IMR-90 (cell line): ENCODE data around the gene GLCE. TPM values are rescaled to one million over a fixed set of nuclear protein-coding genes. Genes with fewer than 3 reads are reported as not detected.

Experiments used
- ATAC-seq: fragments of 200-7000 bp; cut with Tn5 transposase; 2 replicates; pipeline ENCODE4 v1.9.1; 2020; ENCODE audit warnings: low read depth, mild to moderate bottlenecking, moderate library complexity
- BruUV-seq: library from RNA; stranded (reverse); fragments of 400-500 nt; replicated peaks from 2 replicates; lab custom pipeline; 2021; lab: Mats Ljungman, UMichigan
- CTCF ChIA-PET: fragments of 300-600 bp; formaldehyde crosslinking; extraction: SDS; loops from one replicate; lab custom pipeline; 2021; ENCODE audit warnings: antibody characterized with exemption; lab: Yijun Ruan, JAX
- POLR2A ChIA-PET: fragments of 300-600 bp; sonication (Branson Sonifier 250); formaldehyde crosslinking; loops from one replicate; lab custom pipeline; 2022; ENCODE audit warnings: antibody characterized with exemption; ENCODE audit not compliant: unreplicated experiment; lab: Charles Lee
- DNase-seq: peaks from one replicate; pipeline ENCODE4 v3.0.0; 2013
- H2AFZ ChIP-seq: replicated peaks from 2 replicates; pipeline ENCODE3; 2013; ENCODE audit warnings: low read length, mild to moderate bottlenecking; ENCODE audit not compliant: poor library complexity
- H2AK5ac ChIP-seq: 2 replicates; pipeline ENCODE4 v1.6.1; 2013; ENCODE audit warnings: low read depth, low read length, inconsistent platforms
- H2AK9ac ChIP-seq: replicated peaks from 2 replicates; pipeline ENCODE3; 2013; ENCODE audit warnings: mild to moderate bottlenecking, low read depth, low read length, moderate library complexity; ENCODE audit not compliant: poor library complexity
- H2BK120ac ChIP-seq: 2 replicates; pipeline ENCODE4 v1.6.1; 2013; ENCODE audit warnings: low read depth, low read length, inconsistent platforms
- H2BK15ac ChIP-seq: 3 replicates; pipeline ENCODE4 v1.6.1; 2013; ENCODE audit warnings: low read depth, low read length, inconsistent platforms
- H2BK20ac ChIP-seq: 2 replicates; pipeline ENCODE4 v1.6.1; 2013; ENCODE audit warnings: low read depth, mild to moderate bottlenecking, inconsistent platforms, low read length, moderate library complexity
- H2BK5ac ChIP-seq: 2 replicates; pipeline ENCODE4 v1.6.1; 2013; ENCODE audit warnings: mild to moderate bottlenecking, low read depth, low read length, inconsistent platforms; ENCODE audit not compliant: poor library complexity, severe bottlenecking
- H3K14ac ChIP-seq: replicated peaks from 2 replicates; pipeline ENCODE4 v1.6.1; 2013; ENCODE audit warnings: low read depth, low read length, inconsistent platforms
- H3K18ac ChIP-seq: 2 replicates; pipeline ENCODE4 v1.6.1; 2013; ENCODE audit warnings: low read depth, low read length, control low read depth
- H3K23ac ChIP-seq: 2 replicates; pipeline ENCODE4 v1.6.1; 2013; ENCODE audit warnings: low read depth, low read length, inconsistent platforms
- H3K27ac ChIP-seq: 2 replicates; pipeline ENCODE4 v1.5.1; 2013; ENCODE audit warnings: mild to moderate bottlenecking, control low read depth, low read length; ENCODE audit not compliant: insufficient read depth
- H3K27me3 ChIP-seq: 2 replicates; pipeline ENCODE4 v1.6.1; 2013; ENCODE audit warnings: low read length; ENCODE audit not compliant: control insufficient read depth, insufficient read depth
- H3K36me3 ChIP-seq: 2 replicates; pipeline ENCODE4 v1.6.1; 2013; ENCODE audit warnings: low read length, mixed read lengths; ENCODE audit not compliant: control insufficient read depth, insufficient read depth
- H3K4ac ChIP-seq: 2 replicates; pipeline ENCODE4 v1.6.1; 2013; ENCODE audit warnings: low read depth, low read length, inconsistent platforms
- H3K4me1 ChIP-seq: 2 replicates; pipeline ENCODE4 v1.6.1; 2013; ENCODE audit warnings: low read length, mixed read lengths; ENCODE audit not compliant: control insufficient read depth, insufficient read depth
- H3K4me2 ChIP-seq: 2 replicates; pipeline ENCODE4 v1.6.1; 2013; ENCODE audit warnings: low read depth, mild to moderate bottlenecking, control low read depth, low read length, moderate library complexity
- H3K4me3 ChIP-seq: 2 replicates; pipeline ENCODE4 v1.5.1; 2013; ENCODE audit warnings: low read depth, mild to moderate bottlenecking, control low read depth, low read length, moderate library complexity; ENCODE audit not compliant: insufficient read depth
- H3K56ac ChIP-seq: 2 replicates; pipeline ENCODE4 v1.6.1; 2013; ENCODE audit warnings: low read length, inconsistent platforms; ENCODE audit not compliant: insufficient read depth; ENCODE audit errors: extremely low read depth
- H3K79me1 ChIP-seq, 2 experiments: 2 replicates each; pipeline ENCODE4 v1.6.1; 2013; ENCODE audit warnings: low read length in 2 of 2, inconsistent platforms in 1 of 2, low read depth in 1 of 2
- H3K9ac ChIP-seq: 2 replicates; pipeline ENCODE4 v1.6.1; 2013; ENCODE audit warnings: low read depth, low read length, control low read depth
- H3K9me1 ChIP-seq: 2 replicates; pipeline ENCODE4 v1.6.1; 2013; ENCODE audit warnings: low read length, inconsistent platforms; ENCODE audit not compliant: insufficient read depth
- H3K9me3 ChIP-seq: 2 replicates; pipeline ENCODE4 v1.6.1; 2013; ENCODE audit warnings: low read length; ENCODE audit not compliant: control insufficient read depth, insufficient read depth
- H4K20me1 ChIP-seq: 2 replicates; pipeline ENCODE4 v1.6.1; 2013; ENCODE audit warnings: low read length, inconsistent platforms; ENCODE audit not compliant: insufficient read depth
- H4K5ac ChIP-seq: 2 replicates; pipeline ENCODE4 v1.6.1; 2013; ENCODE audit warnings: mild to moderate bottlenecking, low read depth, low read length, control low read depth
- H4K8ac ChIP-seq, 2 experiments: 2 replicates each; pipeline ENCODE4 v1.6.1; 2013; ENCODE audit warnings: low read depth in 2 of 2, low read length in 2 of 2, control low read depth in 1 of 2, inconsistent platforms in 1 of 2
- H4K91ac ChIP-seq: 2 replicates; pipeline ENCODE4 v1.6.1; 2013; ENCODE audit warnings: low read depth, low read length, inconsistent platforms; ENCODE audit not compliant: insufficient read depth
- MAFK ChIP-seq: IDR thresholded peaks from 2 replicates; pipeline ENCODE4 v1.6.1; 2012; ENCODE audit warnings: low read depth, low read length, improper control_type of control experiment
- MAZ ChIP-seq: IDR thresholded peaks from 2 replicates; pipeline ENCODE4 v1.6.1; 2012; ENCODE audit warnings: low read depth, mild to moderate bottlenecking, low read length, improper control_type of control experiment, moderate library complexity, borderline replicate concordance
- POLR2A ChIP-seq: IDR thresholded peaks from 2 replicates; pipeline ENCODE4 v1.6.1; 2012; ENCODE audit warnings: mild to moderate bottlenecking, low read depth, low read length
- RAD21 ChIP-seq: IDR thresholded peaks from 2 replicates; pipeline ENCODE4 v1.6.1; 2012; ENCODE audit warnings: low read length, improper control_type of control experiment
- RCOR1 ChIP-seq: IDR thresholded peaks from 2 replicates; pipeline ENCODE4 v1.6.1; 2012; ENCODE audit warnings: mild to moderate bottlenecking, low read length, improper control_type of control experiment; ENCODE audit not compliant: insufficient replicate concordance
- RFX5 ChIP-seq: IDR thresholded peaks from 2 replicates; pipeline ENCODE4 v1.8.0; 2012; ENCODE audit warnings: low read depth, mild to moderate bottlenecking, low read length, moderate library complexity
- WGBS, 2 experiments: methylation state at CpG; one replicate each; pipeline versions ENCODE4 v1.1.5 to v1.1.7; 2013; ENCODE audit warnings: missing lambda C conversion rate in 2 of 2; ENCODE audit not compliant: insufficient read length in 1 of 2; ENCODE audit errors: extremely low coverage in 2 of 2; 5-methylcytosine and 5-hydroxymethylcytosine counted together
- dilution Hi-C: fragments of 300-500 bp; cut with HindIII; formaldehyde crosslinking; loops from one replicate; pipeline ENCODE4 v1.14.3; 2018; ENCODE audit warnings: low sequenced_read_pairs; ENCODE audit not compliant: unreplicated experiment
- in situ Hi-C: fragments of 300-500 bp; cut with MboI; formaldehyde crosslinking; loops from 3 replicates; pipeline ENCODE4 v1.14.3; 2019; ENCODE audit warnings: low sequenced_read_pairs, inconsistent platforms, mixed read lengths
- intact Hi-C: fragments of 100-400 bp; cut with micrococcal nuclease; formaldehyde crosslinking; loops from 2 replicates; pipeline ENCODE4 v1.10.0; 2022
- polyA plus RNA-seq, 3 experiments: library from polyadenylated mRNA; depleted of rRNA; stranded (reverse); fragments of >200 nt; gene quantifications; 2 replicates each; pipeline ENCODE4 v1.2.3, GENCODE V29; 2012; ENCODE audit warnings: low replicate concordance in 1 of 3
- total RNA-seq: library from RNA; depleted of rRNA; stranded (reverse); fragments of >200 nt; gene quantifications from 2 replicates; pipeline ENCODE4 v1.2.3, GENCODE V29; 2012
- TF ChIP-seq, protein P1 (sequence below): fragments of 150-350 bp; IDR thresholded peaks from 2 replicates; pipeline ENCODE4 v1.6.1; 2016; ENCODE audit warnings: low read depth, mild to moderate bottlenecking, low read length, moderate library complexity, borderline replicate concordance

Gene GLCE
- total and polyA plus RNA-seq, 2 of the 4 experiments (the other 2 are of a cell fraction), result 15.3 to 29.6 TPM

DNA sequence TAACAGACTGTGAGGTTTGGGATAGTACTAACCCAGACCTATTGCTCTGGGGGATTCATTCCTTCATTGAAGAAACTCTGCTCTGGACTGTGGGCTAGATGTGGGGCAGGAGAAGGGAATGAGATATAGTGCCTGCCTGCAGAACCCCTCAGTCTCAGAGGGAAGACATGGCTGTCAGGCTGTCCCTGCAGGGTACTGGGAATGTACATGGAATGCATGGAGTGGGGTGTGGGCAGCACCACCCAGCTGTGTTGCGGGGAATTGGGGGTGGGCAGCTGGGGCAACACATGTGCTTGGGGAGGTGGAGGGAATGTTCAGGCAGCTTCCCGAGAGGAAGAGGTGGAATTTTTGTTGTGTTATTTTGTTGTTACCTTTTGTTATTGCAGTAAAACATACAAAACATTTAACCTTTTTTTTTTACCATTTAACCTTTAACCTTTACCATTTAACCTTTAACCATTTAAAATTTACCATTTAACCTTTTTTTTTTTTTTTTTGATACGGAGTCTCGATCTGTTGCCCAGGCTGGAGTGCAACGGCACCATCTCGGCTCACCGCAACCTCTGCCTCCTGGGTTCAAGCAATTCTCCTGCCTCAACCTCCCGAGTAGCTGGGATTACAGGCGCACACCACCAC lies 145.6 kb downstream of the GLCE start:
- no peaks in the 10 kb centered on the region; the same call in 1 of the 2 replicates for H4K20me1 ChIP-seq

More for the DNA sequence above, 145.6 kb downstream of the GLCE start:
- Histone ChIP-seq H2BK120ac (peak overlapping the region; percentile 96), H2AFZ (peak overlapping the region; percentile 82), H2AK9ac (peak overlapping the region; percentile 82), H3K36me3 (no peaks in the 10 kb centered on the region), H3K27me3 (no peaks in the 10 kb centered on the region), H3K4me2 (peak overlapping the region; percentile 32; the same call in 1 of the 2 replicates), H3K4ac (peak overlapping the region; percentile 96), H3K9ac (peak overlapping the region; percentile 8; the same call in 1 of the 2 replicates), H3K4me1 (peaks cover 27% of the 10 kb centered on the region), H2BK5ac (peak overlapping the region; percentile 97), H3K18ac (peak overlapping the region; percentile 60), H3K14ac (peak overlapping the region; percentile 89), H4K8ac (peak overlapping the region; percentile 90), H3K4me3 (no peak overlapping the region), H2BK20ac (peak overlapping the region; percentile 96), H4K5ac (peak overlapping the region; percentile 27), H2BK15ac (peak overlapping the region; percentile 96; the same call in 2 of the 3 replicates), H3K56ac (peak overlapping the region; percentile 84), H3K9me1 (peaks cover 20% of the 10 kb centered on the region), H2AK5ac (peak overlapping the region; percentile 93), H3K27ac (peak overlapping the region; percentile 87), H3K79me1 (0 out of 4 replicates have a peak, but pooled peaks cover 0 to 10% of the 10 kb centered on the region in 2 experiments), H3K23ac (peak overlapping the region; percentile 91), H4K91ac (peak overlapping the region; percentile 98), H3K9me3 (no peaks in the 10 kb centered on the region)
- intact Hi-C loops (no loop called here), in situ Hi-C loops (no loop called here), dilution Hi-C loops (no loop called here)
- no CpG with 5 or more reads among the region's 9 CpGs for WGBS, 2 experiments
- POLR2A ChIA-PET, result no interaction called here
- TF ChIP-seq RCOR1 (no peak), MAZ (no peak), MAFK (no peak), RAD21 (no peak), POLR2A (no peak), RFX5 (no peak)
- TF ChIP-seq, protein P1, sequence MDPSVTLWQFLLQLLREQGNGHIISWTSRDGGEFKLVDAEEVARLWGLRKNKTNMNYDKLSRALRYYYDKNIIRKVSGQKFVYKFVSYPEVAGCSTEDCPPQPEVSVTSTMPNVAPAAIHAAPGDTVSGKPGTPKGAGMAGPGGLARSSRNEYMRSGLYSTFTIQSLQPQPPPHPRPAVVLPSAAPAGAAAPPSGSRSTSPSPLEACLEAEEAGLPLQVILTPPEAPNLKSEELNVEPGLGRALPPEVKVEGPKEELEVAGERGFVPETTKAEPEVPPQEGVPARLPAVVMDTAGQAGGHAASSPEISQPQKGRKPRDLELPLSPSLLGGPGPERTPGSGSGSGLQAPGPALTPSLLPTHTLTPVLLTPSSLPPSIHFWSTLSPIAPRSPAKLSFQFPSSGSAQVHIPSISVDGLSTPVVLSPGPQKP, result no peak
- no TSS peak for BruUV-seq
- DNase-seq (no peak), ATAC-seq (peak; percentile 24)
- CTCF ChIA-PET, result interaction anchor here (2.4 kb wide), 1 partner anchor 88 kb away, joined by 5 read pairs; no protein-coding TSS in a partner anchor
